Left ventricle myocardium inferior (tissue), 1 donor: Measurements from ENCODE around the gene HTT-AS. TPM values are rescaled to one million over a fixed set of nuclear protein-coding genes. Genes with fewer than 3 reads are reported as not detected.

Source experiments
- DNase-seq: peaks from one replicate; pipeline ENCODE4 v3.0.0-alpha.2; 2020
- H3K27ac ChIP-seq: fragments of 200-600 bp; replicated peaks from 2 replicates; pipeline ENCODE4 v1.8.0; 2021
- H3K27me3 ChIP-seq: fragments of 200-600 bp; 2 replicates; pipeline ENCODE4 v1.8.0; 2021; ENCODE audit warnings: low read depth
- H3K36me3 ChIP-seq: fragments of 200-600 bp; 2 replicates; pipeline ENCODE4 v1.8.0; 2021
- H3K4me1 ChIP-seq: fragments of 200-600 bp; 2 replicates; pipeline ENCODE4 v1.8.0; 2021
- H3K4me3 ChIP-seq: fragments of 200-600 bp; 2 replicates; pipeline ENCODE4 v1.8.0; 2021; ENCODE audit warnings: mild to moderate bottlenecking, moderate library complexity
- H3K9me3 ChIP-seq: fragments of 200-600 bp; replicated peaks from 2 replicates; pipeline ENCODE4 v1.8.0; 2021
- CTCF ChIP-seq: fragments of 200-600 bp; IDR thresholded peaks from 2 replicates; pipeline ENCODE4 v1.8.0; 2021; ENCODE audit warnings: antibody characterized with exemption, mild to moderate bottlenecking, borderline replicate concordance
- intact Hi-C: fragments of 100-400 bp; cut with micrococcal nuclease; formaldehyde crosslinking; loops from one replicate; pipeline ENCODE4 v1.11.0; 2022
- total RNA-seq: library from RNA; stranded (reverse); fragmentation: NEBNext Ultra II Directional; extraction: Animal tissue kit (Norgen Biotek cat#: 25700); gene quantifications from one replicate; pipeline ENCODE4 v1.2.1, GENCODE V29; 2021
- donor health status: DM: no; HTN: yes; CAD: no; lungs with severe emphysema.

The HTT-AS gene
- total RNA-seq, 1 donor from 2014 or later = not detected

- Histone ChIP-seq H3K27me3 (no peaks in the 10 kb centered on the region), H3K36me3 (no peaks in the 10 kb centered on the region), H3K9me3 (no peaks in the 10 kb centered on the region), H3K27ac (no peak overlapping the region), H3K4me1 (peaks cover 54% of the 10 kb centered on the region), H3K4me3 (no peak overlapping the region)
- DNase-seq = no peak
- TF ChIP-seq CTCF = no peak
- intact Hi-C loops = no loop called here
Measured at GRCh38 chr4:3077796-3078195, 3.5 kb upstream of the HTT-AS start.

- peaks cover 54% of the 10 kb centered on the region for H3K4me1 ChIP-seq
- H3K4me3 ChIP-seq = peak overlapping the region; percentile 85
- H3K27me3 ChIP-seq = no peaks in the 10 kb centered on the region
- no peak for TF ChIP-seq CTCF
- intact Hi-C loops = no loop called here
- peak overlapping the region; percentile 90 for H3K27ac ChIP-seq
- H3K36me3 ChIP-seq = no peaks in the 10 kb centered on the region
- no peaks in the 10 kb centered on the region for H3K9me3 ChIP-seq
- no peak for DNase-seq
Measured at GRCh38 chr4:3075652-3075981, 1.3 kb upstream of the HTT-AS start.

- peak overlapping the region; percentile 85 for H3K4me3 ChIP-seq
- peaks cover 53% of the 10 kb centered on the region for H3K4me1 ChIP-seq
- intact Hi-C loops = no loop called here
- H3K27me3 ChIP-seq = no peaks in the 10 kb centered on the region
- no peak for TF ChIP-seq CTCF
- no peaks in the 10 kb centered on the region for H3K9me3 ChIP-seq
- peak overlapping the region; percentile 90 for H3K27ac ChIP-seq
- no peaks in the 10 kb centered on the region for H3K36me3 ChIP-seq
- DNase-seq = peak; percentile 40
Measured at GRCh38 chr4:3074846-3075651, 711 bp upstream of the HTT-AS start.

GRCh38 chr4:3073158-3074077 lies 920 bp downstream of the HTT-AS start:
- Histone ChIP-seq H3K9me3 (no peaks in the 10 kb centered on the region), H3K27ac (peak overlapping the region; percentile 76), H3K4me3 (peak overlapping the region; percentile 85), H3K36me3 (no peaks in the 10 kb centered on the region), H3K27me3 (no peaks in the 10 kb centered on the region), H3K4me1 (peaks cover 39% of the 10 kb centered on the region)
- peak; percentile 9 for TF ChIP-seq CTCF
- intact Hi-C loops = no loop called here
- DNase-seq = peak; percentile 23

GRCh38 chr4:3071811-3072210 lies 2.5 kb downstream of the HTT-AS start:
- no peaks in the 10 kb centered on the region for H3K36me3 ChIP-seq
- no peak overlapping the region for H3K4me3 ChIP-seq
- H3K27me3 ChIP-seq = no peaks in the 10 kb centered on the region
- TF ChIP-seq CTCF = no peak
- no peak for DNase-seq
- H3K27ac ChIP-seq = no peak overlapping the region
- no peaks in the 10 kb centered on the region for H3K9me3 ChIP-seq
- intact Hi-C loops = no loop called here
- peaks cover 31% of the 10 kb centered on the region for H3K4me1 ChIP-seq
